Prostate gland (tissue), 2 donors: ENCODE data around the gene BEAN1.

Experiments used
- POLR2A ChIP-seq: fragments of 450-650 bp; IDR thresholded peaks from one replicate; pipeline ENCODE4 v1.6.1; 2016; ENCODE audit warnings: antibody characterized with exemption, mild to moderate bottlenecking
- POLR2AphosphoS5 ChIP-seq: sonication (generic); formaldehyde crosslinking; IDR thresholded peaks from one replicate; pipeline ENCODE4 v1.6.1; 2017; ENCODE audit warnings: antibody characterized with exemption
- TF ChIP-seq, protein P1 (sequence below), 4 experiments: fragments of 200-600 bp in 2 of 4; fragments of 450-650 bp in 2 of 4; sonication (generic) in 2 of 4; IDR thresholded peaks; 1 replicate in 3 of 4; 2 replicates in 1 of 4; pipeline ENCODE4 v1.5.1; 2016 to 2019; ENCODE audit warnings: antibody characterized with exemption in 4 of 4, mild to moderate bottlenecking in 2 of 4, moderate library complexity in 2 of 4

DNA sequence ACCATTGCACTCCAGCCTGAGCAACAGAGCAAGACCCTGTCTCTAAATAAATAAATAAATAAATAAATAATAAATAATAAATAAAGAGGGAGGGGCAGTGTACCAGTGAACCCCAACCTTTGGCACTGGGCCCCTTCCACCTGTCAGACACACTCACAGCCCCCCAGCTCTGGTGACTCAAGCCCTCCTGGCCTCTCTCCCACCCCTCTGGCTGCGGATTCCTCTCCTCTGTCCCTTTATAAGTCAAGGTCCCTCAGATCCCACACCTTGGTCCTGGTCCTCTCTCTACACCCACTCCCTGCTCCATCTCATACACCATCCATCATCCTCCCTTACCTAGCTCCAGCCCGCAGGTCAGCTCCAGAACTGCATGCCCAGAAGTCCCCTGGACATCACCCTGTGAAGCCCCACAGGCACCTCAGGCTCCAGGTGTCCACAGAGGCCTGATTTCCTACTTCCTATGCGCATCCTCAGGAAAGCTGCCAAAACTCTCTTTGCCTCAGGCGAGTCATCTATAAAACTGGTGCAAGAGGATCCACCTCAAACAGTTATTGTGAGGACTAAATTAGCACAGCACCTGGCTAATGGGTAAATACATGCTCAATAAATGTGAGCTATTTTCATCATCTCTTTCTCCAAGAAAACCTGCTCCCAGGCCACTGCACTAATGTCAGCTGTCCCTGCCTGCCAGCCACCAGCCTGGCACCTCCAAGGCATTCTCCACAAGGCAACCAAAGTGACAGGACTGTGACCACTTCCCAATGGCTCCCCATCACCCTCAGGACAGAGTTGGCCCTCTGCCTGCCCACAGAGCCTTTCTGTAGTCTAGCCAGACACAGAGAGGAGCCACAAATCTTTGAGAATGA, 46.8 kb downstream of the BEAN1 start:
- TF ChIP-seq POLR2A (no peak), POLR2AphosphoS5 (no peak)
- TF ChIP-seq, protein P1, sequence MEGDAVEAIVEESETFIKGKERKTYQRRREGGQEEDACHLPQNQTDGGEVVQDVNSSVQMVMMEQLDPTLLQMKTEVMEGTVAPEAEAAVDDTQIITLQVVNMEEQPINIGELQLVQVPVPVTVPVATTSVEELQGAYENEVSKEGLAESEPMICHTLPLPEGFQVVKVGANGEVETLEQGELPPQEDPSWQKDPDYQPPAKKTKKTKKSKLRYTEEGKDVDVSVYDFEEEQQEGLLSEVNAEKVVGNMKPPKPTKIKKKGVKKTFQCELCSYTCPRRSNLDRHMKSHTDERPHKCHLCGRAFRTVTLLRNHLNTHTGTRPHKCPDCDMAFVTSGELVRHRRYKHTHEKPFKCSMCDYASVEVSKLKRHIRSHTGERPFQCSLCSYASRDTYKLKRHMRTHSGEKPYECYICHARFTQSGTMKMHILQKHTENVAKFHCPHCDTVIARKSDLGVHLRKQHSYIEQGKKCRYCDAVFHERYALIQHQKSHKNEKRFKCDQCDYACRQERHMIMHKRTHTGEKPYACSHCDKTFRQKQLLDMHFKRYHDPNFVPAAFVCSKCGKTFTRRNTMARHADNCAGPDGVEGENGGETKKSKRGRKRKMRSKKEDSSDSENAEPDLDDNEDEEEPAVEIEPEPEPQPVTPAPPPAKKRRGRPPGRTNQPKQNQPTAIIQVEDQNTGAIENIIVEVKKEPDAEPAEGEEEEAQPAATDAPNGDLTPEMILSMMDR (IDR thresholded peaks at IDR 0.05) = no peak
